Neural cell (in vitro differentiated cells): ENCODE results near the gene FHAD1. TPM values are rescaled to one million over a fixed set of nuclear protein-coding genes. Genes with fewer than 3 reads are reported as not detected.

Experiments
- H2AFZ ChIP-seq: fragments of 200-600, 300-800 bp; sonication (generic), shearing (Covaris generic); 2 replicates; pipeline ENCODE4 v1.6.0; 2014; ENCODE audit warnings: low read depth, mild to moderate bottlenecking, antibody characterized with exemption, low read length, moderate library complexity
- H3F3A ChIP-seq: fragments of 200-600 bp; shearing (Covaris generic); 2 replicates; pipeline ENCODE4 v1.6.1; 2016; ENCODE audit warnings: mild to moderate bottlenecking, moderate library complexity, mixed read lengths, antibody characterized with exemption, low read length; ENCODE audit not compliant: insufficient read depth, poor library complexity, severe bottlenecking
- H3K27ac ChIP-seq: fragments of 200-600, 300-800 bp; sonication (generic), shearing (Covaris generic); 2 replicates; pipeline ENCODE4 v1.5.1; 2014; ENCODE audit warnings: mild to moderate bottlenecking, low read length, moderate library complexity
- H3K27me3 ChIP-seq: fragments of 300-800, 200-600 bp; sonication (generic), shearing (Covaris generic); 2 replicates; pipeline ENCODE4 v1.6.0; 2014; ENCODE audit warnings: mild to moderate bottlenecking, low read depth, low read length, moderate library complexity; ENCODE audit not compliant: insufficient read depth
- H3K36me3 ChIP-seq: fragments of 300-800, 200-600 bp; sonication (generic), shearing (Covaris generic); 2 replicates; pipeline ENCODE4 v1.5.1; 2014; ENCODE audit warnings: mild to moderate bottlenecking, antibody characterized with exemption, low read length, moderate library complexity; ENCODE audit not compliant: insufficient read depth
- H3K4me2 ChIP-seq: fragments of 300-800, 200-600 bp; sonication (generic), shearing (Covaris generic); 2 replicates; pipeline ENCODE4 v1.6.0; 2014; ENCODE audit warnings: mild to moderate bottlenecking, low read length
- H3K4me3 ChIP-seq: fragments of 300-800, 200-600 bp; sonication (generic), shearing (Covaris generic); 2 replicates; pipeline ENCODE4 v1.5.1; 2014; ENCODE audit warnings: mild to moderate bottlenecking, low read length, moderate library complexity
- H3K79me2 ChIP-seq: fragments of 200-600 bp; shearing (Covaris generic); replicated peaks from 2 replicates; pipeline ENCODE4 v1.6.0; 2014; ENCODE audit warnings: mild to moderate bottlenecking, low read length, moderate library complexity; ENCODE audit not compliant: insufficient read depth
- H3K9ac ChIP-seq: fragments of 300-800, 200-600 bp; sonication (generic), shearing (Covaris generic); 2 replicates; pipeline ENCODE4 v1.6.1; 2016; ENCODE audit warnings: mild to moderate bottlenecking, low read length, mixed read lengths
- H3K9me2 ChIP-seq: fragments of 200-600 bp; shearing (Covaris generic); 2 replicates; pipeline ENCODE4 v1.6.1; 2016; ENCODE audit warnings: mild to moderate bottlenecking, low read length, mixed read lengths; ENCODE audit not compliant: insufficient read depth
- H3K9me3 ChIP-seq: fragments of 200-600, 300-800 bp; sonication (generic), shearing (Covaris generic); 2 replicates; pipeline ENCODE4 v1.6.1; 2016; ENCODE audit warnings: mild to moderate bottlenecking, mixed run types, low read length, moderate library complexity, mixed read lengths
- H4K20me1 ChIP-seq: fragments of 200-600 bp; shearing (Covaris generic); 2 replicates; pipeline ENCODE4 v1.6.1; 2016; ENCODE audit warnings: mild to moderate bottlenecking, mixed run types; ENCODE audit not compliant: insufficient read depth
- CTCF ChIP-seq: fragments of 450-650 bp; IDR thresholded peaks from 2 replicates; pipeline ENCODE4 v1.5.1; 2014; ENCODE audit warnings: antibody characterized with exemption, mild to moderate bottlenecking, moderate library complexity; ENCODE audit not compliant: poor library complexity, severe bottlenecking
- EP300 ChIP-seq: fragments of 450-650 bp; conservative IDR thresholded peaks from 2 replicates; pipeline ENCODE4 v1.6.1; 2014; ENCODE audit warnings: antibody characterized with exemption, mild to moderate bottlenecking, moderate library complexity; ENCODE audit not compliant: poor library complexity, severe bottlenecking
- EZH2 ChIP-seq: fragments of 200-600, 300-800 bp; shearing (Covaris generic), sonication (generic); IDR thresholded peaks from 2 replicates; pipeline ENCODE4 v1.6.1; 2014; ENCODE audit warnings: antibody characterized with exemption, low read length, borderline replicate concordance, mild to moderate bottlenecking; ENCODE audit not compliant: insufficient read depth, poor library complexity, severe bottlenecking
- MXI1 ChIP-seq: fragments of 450-650 bp; conservative IDR thresholded peaks from 2 replicates; pipeline ENCODE4 v1.6.1; 2014; ENCODE audit warnings: antibody characterized with exemption, mild to moderate bottlenecking; ENCODE audit not compliant: poor library complexity, severe bottlenecking
- POLR2AphosphoS5 ChIP-seq: IDR thresholded peaks from 2 replicates; pipeline ENCODE4 v1.6.1; 2012
- RAD21 ChIP-seq: fragments of 450-650 bp; conservative IDR thresholded peaks from 2 replicates; pipeline ENCODE4 v1.6.1; 2014; ENCODE audit warnings: antibody characterized with exemption, mild to moderate bottlenecking, moderate library complexity
- REST ChIP-seq: IDR thresholded peaks from 2 replicates; pipeline ENCODE4 v1.6.1; 2012; ENCODE audit warnings: borderline replicate concordance
- SMC3 ChIP-seq: fragments of 450-650 bp; conservative IDR thresholded peaks from 2 replicates; pipeline ENCODE4 v1.6.1; 2014; ENCODE audit warnings: antibody characterized with exemption, mild to moderate bottlenecking, moderate library complexity; ENCODE audit not compliant: poor library complexity
- TAF1 ChIP-seq: IDR thresholded peaks from 2 replicates; pipeline ENCODE4 v1.6.1; 2012; ENCODE audit warnings: low read depth
- polyA plus RNA-seq: library from polyadenylated mRNA; depleted of rRNA; stranded (reverse); fragments of >200 nt; gene quantifications from 2 replicates; pipeline ENCODE4 v1.2.3, GENCODE V29; 2014

Gene FHAD1
- polyA plus RNA-seq, 1 donor from 2014 or later = 0.46 TPM

GRCh38 chr1:15282810-15283474, 35.9 kb downstream of the FHAD1 start:
- Histone ChIP-seq H3K9ac (no peak overlapping the region), H2AFZ (no peak overlapping the region)

GRCh38 chr1:15283526-15283925, 36.5 kb downstream of the FHAD1 start:
- no peaks in the 10 kb centered on the region for H3F3A ChIP-seq
- H3K9me3 ChIP-seq = no peaks in the 10 kb centered on the region
- TF ChIP-seq RAD21 (no peak), REST (no peak), POLR2AphosphoS5 (no peak), EP300 (no peak), SMC3 (no peak), MXI1 (no peak), EZH2 (no peak), TAF1 (no peak), CTCF (no peak)
- no peak overlapping the region for H3K4me2 ChIP-seq
- no peaks in the 10 kb centered on the region for H3K27me3 ChIP-seq
- H3K9me2 ChIP-seq = no peaks in the 10 kb centered on the region
- no peaks in the 10 kb centered on the region for H4K20me1 ChIP-seq
- no peaks in the 10 kb centered on the region for H3K36me3 ChIP-seq
- no peak overlapping the region for H3K9ac ChIP-seq
- H3K79me2 ChIP-seq = no peaks in the 10 kb centered on the region
- H3K4me3 ChIP-seq = no peak overlapping the region
- H3K27ac ChIP-seq = no peak overlapping the region
- no peak overlapping the region for H2AFZ ChIP-seq

More at GRCh38 chr1:15282810-15283474, 35.9 kb downstream of the FHAD1 start:
- Histone ChIP-seq H3K36me3 (no peaks in the 10 kb centered on the region), H4K20me1 (no peaks in the 10 kb centered on the region), H3K27me3 (no peaks in the 10 kb centered on the region), H3K27ac (no peak overlapping the region), H3K79me2 (no peaks in the 10 kb centered on the region), H3K4me3 (no peak overlapping the region), H3K9me2 (no peaks in the 10 kb centered on the region), H3K4me2 (no peak overlapping the region), H3K9me3 (no peaks in the 10 kb centered on the region), H3F3A (no peaks in the 10 kb centered on the region)
- TF ChIP-seq MXI1 = no peak
